T47D (cell line): ENCODE results near the gene TSHZ1.

Experiments
- DNase-seq, 2 experiments: peaks; one replicate each; pipeline versions ENCODE4 v3.0.0 to v3.0.0-alpha.2; 2011 to 2012; ENCODE audit warnings: low read depth in 1 of 2, low spot score in 1 of 2
- JUND ChIP-seq: IDR thresholded peaks from 2 replicates; pipeline ENCODE4 v1.6.1; 2012; ENCODE audit warnings: low read depth
- in situ Hi-C: cut with HindIII; loops from 2 replicates; pipeline ENCODE4 v1.10.0; 2016; ENCODE audit warnings: low sequenced_read_pairs, low pct_unique_long_range_greater_than_20kb

Gene TSHZ1

GRCh38 chr18:75255094-75255493, 44.5 kb downstream of the TSHZ1 start:
- TF ChIP-seq JUND: no peak
- DNase-seq: no peak
- in situ Hi-C loops: no loop called here

GRCh38 chr18:75256376-75256775, 45.8 kb downstream of the TSHZ1 start:
- in situ Hi-C loops: no loop called here
- no peak for TF ChIP-seq JUND
- no peak for DNase-seq

- TF ChIP-seq JUND: no peak
- DNase-seq: no peak
- in situ Hi-C loops: no loop called here
Measured at GRCh38 chr18:75257605-75258004, 47.0 kb downstream of the TSHZ1 start.

GRCh38 chr18:75261430-75262223, 51.0 kb downstream of the TSHZ1 start:
- in situ Hi-C loops: no loop called here
- DNase-seq: no peak
- no peak for TF ChIP-seq JUND

- DNase-seq: no peak
- in situ Hi-C loops: no loop called here
- no peak for TF ChIP-seq JUND
Measured at GRCh38 chr18:75262511-75262910, 51.9 kb downstream of the TSHZ1 start.

- TF ChIP-seq JUND: no peak
Measured at GRCh38 chr18:75264195-75264594, 53.6 kb downstream of the TSHZ1 start.

GRCh38 chr18:75264926-75265597, 54.5 kb downstream of the TSHZ1 start:
- TF ChIP-seq JUND: no peak
- in situ Hi-C loops: no loop called here
- no peak for DNase-seq

More at GRCh38 chr18:75264195-75264594, 53.6 kb downstream of the TSHZ1 start:
- DNase-seq: no peak
- in situ Hi-C loops: no loop called here

GRCh38 chr18:75265872-75266271, 55.3 kb downstream of the TSHZ1 start:
- no peak for DNase-seq
- in situ Hi-C loops: no loop called here
- TF ChIP-seq JUND: no peak

- in situ Hi-C loops: no loop called here
- TF ChIP-seq JUND: no peak
- DNase-seq: no peak
Measured at GRCh38 chr18:75267643-75268363, 57.2 kb downstream of the TSHZ1 start.

GRCh38 chr18:75268364-75268646, 57.7 kb downstream of the TSHZ1 start:
- TF ChIP-seq JUND: no peak
- DNase-seq: no peak
- in situ Hi-C loops: no loop called here

- no peak for TF ChIP-seq JUND
- no peak for DNase-seq
- in situ Hi-C loops: no loop called here
Measured at GRCh38 chr18:75269124-75269680, 58.6 kb downstream of the TSHZ1 start.

- DNase-seq: no peak
- no peak for TF ChIP-seq JUND
- in situ Hi-C loops: no loop called here
Measured at GRCh38 chr18:75269696-75270095, 59.1 kb downstream of the TSHZ1 start.

- TF ChIP-seq JUND: no peak
- DNase-seq: no peak
- in situ Hi-C loops: no loop called here
Measured at GRCh38 chr18:75271952-75272351, 61.4 kb downstream of the TSHZ1 start.
